ENCODE results near the gene PRR29. TPM values are rescaled to one million over a fixed set of nuclear protein-coding genes. Genes with fewer than 3 reads are reported as not detected.

Gene PRR29
- total RNA-seq, 4 donors from 2014 or later, result 0.13 TPM; not detected in 3

DNA sequence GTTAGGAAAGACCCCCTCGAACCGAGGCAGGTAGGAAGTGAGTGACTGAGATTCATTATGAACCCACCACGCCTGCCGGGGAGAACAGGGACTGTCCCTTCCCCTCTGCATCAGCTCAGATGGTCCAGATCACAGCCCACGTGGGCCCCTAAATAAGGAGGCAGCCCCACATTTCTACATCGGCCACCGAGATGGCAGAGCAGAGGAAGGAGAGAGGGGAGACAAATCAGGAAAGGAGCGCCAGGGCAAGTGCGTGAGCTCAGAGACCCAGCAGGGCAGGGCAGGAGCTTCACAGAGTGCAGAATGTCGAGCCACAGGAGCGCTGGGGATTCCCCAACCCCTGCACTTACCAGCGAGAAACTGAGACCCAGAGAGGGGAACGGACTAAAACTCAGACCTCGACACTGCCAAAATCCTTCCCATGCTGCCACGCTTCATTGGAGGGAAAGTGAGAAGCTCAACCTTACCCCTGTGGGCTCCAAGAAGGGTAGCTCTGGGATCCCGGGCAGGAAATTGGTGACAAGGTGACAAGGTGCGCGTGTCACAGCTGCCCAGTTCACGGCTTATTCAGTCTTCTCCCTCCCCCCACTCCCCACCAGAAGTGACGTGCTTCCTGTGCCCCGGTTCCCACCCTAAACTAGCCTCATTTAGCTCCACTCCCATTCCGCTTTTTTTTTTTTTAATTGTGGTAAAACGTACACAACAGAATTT is 22.1 kb downstream of the PRR29 start, which contains the start of gene ICAM2:
Gene ICAM2, minus strand, starts transcription at position 578 of the 711 bp plus-strand sequence. CDS start 13,942 bp downstream, outside the sequence.
- DNase-seq (peak; percentile 37 to 53), ATAC-seq (peak; percentile 70 to 74)
- in situ Hi-C loops (cut with MboI; ENCODE audit: low sequenced_read_pairs in 4 of 4), result loop anchor here in 3 of 4 donors (5.0 to 10.0 kb wide), 5 partner anchors 95 to 265 kb away; partner anchors contain the start of genes CSHL1 (in 2 of the 3), ERN1 (in 1 of the 3) and GH1 (in 1 of the 3)
- peak within 1 kb of the TSS; percentile 46 to 61 (median 51) for H3K4me3 ChIP-seq
- peak within 1 kb of the TSS; percentile 71 to 82 (median 78) for H3K27ac ChIP-seq
- no peaks in the 10 kb centered on the region for H3K36me3 ChIP-seq
- H3K27me3 ChIP-seq, result no peaks in the 10 kb centered on the region
- intact Hi-C loops (cut with DNase I; ENCODE audit: low total_unique reads), result no loop called here
- peak; percentile 45 to 71 for TF ChIP-seq POLR2A (IDR thresholded peaks at IDR 0.05)
- TF ChIP-seq, protein P1, sequence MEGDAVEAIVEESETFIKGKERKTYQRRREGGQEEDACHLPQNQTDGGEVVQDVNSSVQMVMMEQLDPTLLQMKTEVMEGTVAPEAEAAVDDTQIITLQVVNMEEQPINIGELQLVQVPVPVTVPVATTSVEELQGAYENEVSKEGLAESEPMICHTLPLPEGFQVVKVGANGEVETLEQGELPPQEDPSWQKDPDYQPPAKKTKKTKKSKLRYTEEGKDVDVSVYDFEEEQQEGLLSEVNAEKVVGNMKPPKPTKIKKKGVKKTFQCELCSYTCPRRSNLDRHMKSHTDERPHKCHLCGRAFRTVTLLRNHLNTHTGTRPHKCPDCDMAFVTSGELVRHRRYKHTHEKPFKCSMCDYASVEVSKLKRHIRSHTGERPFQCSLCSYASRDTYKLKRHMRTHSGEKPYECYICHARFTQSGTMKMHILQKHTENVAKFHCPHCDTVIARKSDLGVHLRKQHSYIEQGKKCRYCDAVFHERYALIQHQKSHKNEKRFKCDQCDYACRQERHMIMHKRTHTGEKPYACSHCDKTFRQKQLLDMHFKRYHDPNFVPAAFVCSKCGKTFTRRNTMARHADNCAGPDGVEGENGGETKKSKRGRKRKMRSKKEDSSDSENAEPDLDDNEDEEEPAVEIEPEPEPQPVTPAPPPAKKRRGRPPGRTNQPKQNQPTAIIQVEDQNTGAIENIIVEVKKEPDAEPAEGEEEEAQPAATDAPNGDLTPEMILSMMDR (IDR thresholded peaks at IDR 0.05 in 4 of 5, conservative IDR thresholded peaks at IDR 0.05 in 1 of 5), result peak in 1 of 5 experiments; percentile 25
- H3K4me1 ChIP-seq, result peaks cover 0 to under 1% of the 10 kb centered on the region in 2 donors
- no peaks in the 10 kb centered on the region for H3K9me3 ChIP-seq

- intact Hi-C loops (cut with DNase I; ENCODE audit: low total_unique reads) (no loop called here), in situ Hi-C loops (cut with MboI; ENCODE audit: low sequenced_read_pairs in 4 of 4) (loop anchor here in 3 of 4 donors (5.0 to 10.0 kb wide), 5 partner anchors 98 to 262 kb away; partner anchors contain the start of genes CSHL1 (in 2 of the 3), ERN1 (in 1 of the 3) and GH1 (in 1 of the 3))
- DNase-seq (no peak), ATAC-seq (no peak)
- no peak for TF ChIP-seq POLR2A (IDR thresholded peaks at IDR 0.05)
- TF ChIP-seq, protein P1 (IDR thresholded peaks at IDR 0.05 in 4 of 5, conservative IDR thresholded peaks at IDR 0.05 in 1 of 5), result no peak
- Histone ChIP-seq H3K36me3 (no peaks in the 10 kb centered on the region), H3K9me3 (no peaks in the 10 kb centered on the region), H3K27me3 (no peaks in the 10 kb centered on the region), H3K27ac (peak overlapping the region; percentile 7 to 82 (median 62)), H3K4me3 (no peak overlapping the region), H3K4me1 (peaks cover 9 to 11% of the 10 kb centered on the region in 2 donors)
Observed at GRCh38 chr17:64022611-64023063, 24.5 kb downstream of the PRR29 start.

DNA sequence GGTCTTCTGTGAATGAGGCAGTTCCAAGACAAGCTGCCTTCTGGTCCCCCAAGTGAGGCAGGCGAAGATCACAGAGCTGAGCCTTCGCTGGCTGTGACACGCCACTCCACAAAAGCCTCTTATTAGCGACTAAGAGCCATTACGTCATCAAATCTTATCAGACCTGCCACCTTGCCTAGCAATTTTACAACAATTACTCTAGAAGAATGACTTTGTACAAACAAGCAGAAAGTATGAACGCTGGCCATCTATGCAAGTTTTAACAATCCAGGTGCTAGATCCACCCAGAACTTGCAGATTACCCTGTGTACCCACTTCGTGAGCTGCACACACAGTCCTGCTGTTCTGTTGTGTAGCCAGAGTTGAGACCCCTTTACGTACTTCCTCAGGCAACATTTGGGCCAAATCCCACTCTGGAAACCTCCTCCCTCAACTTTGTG is 26.1 kb downstream of the PRR29 start:
- in situ Hi-C loops (cut with MboI; ENCODE audit: low sequenced_read_pairs in 4 of 4) (loop anchor here in 3 of 4 donors (5.0 to 10.0 kb wide), 5 partner anchors 99 to 261 kb away; partner anchors contain the start of genes CSHL1 (in 2 of the 3), ERN1 (in 1 of the 3) and GH1 (in 1 of the 3)), intact Hi-C loops (cut with DNase I; ENCODE audit: low total_unique reads) (loop anchor here (2.0 kb wide), 1 partner anchor 111 kb away; no protein-coding TSS in a partner anchor)
- Histone ChIP-seq H3K27me3 (no peaks in the 10 kb centered on the region), H3K4me1 (peaks cover 9 to 11% of the 10 kb centered on the region in 2 donors), H3K36me3 (no peaks in the 10 kb centered on the region), H3K4me3 (no peak overlapping the region), H3K27ac (peak overlapping the region; percentile 30 to 82 (median 58)), H3K9me3 (no peaks in the 10 kb centered on the region)
- no peak for DNase-seq
- TF ChIP-seq, protein P1 (IDR thresholded peaks at IDR 0.05 in 4 of 5, conservative IDR thresholded peaks at IDR 0.05 in 1 of 5), result no peak
- TF ChIP-seq POLR2A (IDR thresholded peaks at IDR 0.05), result peak in 1 of 2 donors; percentile 41
- no peak for ATAC-seq

DNA sequence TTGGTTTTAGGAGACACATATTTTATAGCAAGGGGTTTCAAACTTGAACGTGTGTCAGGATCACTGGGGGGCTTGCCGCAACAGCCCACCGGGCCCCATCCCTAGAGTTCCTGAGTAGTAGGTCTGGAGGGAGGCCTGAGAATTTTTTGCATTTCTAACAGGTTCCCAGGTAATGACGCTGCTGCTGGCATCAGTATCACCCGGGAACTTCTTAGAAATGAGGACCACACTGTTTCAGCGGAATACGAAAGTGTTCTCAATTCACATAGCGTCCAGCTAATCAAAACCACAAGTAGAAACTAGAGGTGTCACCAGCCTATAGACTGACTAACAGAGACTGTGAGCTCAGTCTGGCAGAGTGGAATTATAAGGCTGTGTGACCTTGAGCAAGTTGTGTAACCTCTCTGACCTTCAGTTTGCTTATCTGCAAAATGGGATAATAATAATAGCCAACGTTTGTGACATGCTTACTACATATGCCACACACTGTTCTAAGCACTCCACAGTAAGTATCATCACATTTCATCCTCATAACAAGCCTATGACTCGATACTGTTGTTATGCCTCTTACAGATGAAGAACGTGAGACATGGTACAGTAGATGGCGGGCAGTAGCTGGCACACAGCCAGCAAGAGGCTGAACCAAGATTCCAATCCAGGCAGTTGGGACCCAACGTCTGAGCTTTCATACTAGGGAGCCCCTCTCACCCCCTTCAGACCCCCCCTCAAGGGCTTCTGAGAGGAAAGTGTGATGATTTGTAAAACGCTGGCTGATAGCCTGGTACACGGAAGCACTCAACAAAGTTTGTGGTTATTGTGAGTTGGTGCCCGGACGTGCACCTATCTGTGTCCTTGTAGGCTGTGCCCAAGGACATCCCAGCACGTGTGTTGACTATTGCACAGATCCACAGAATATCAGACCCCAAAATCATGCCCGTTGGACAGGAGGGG is 26.9 kb downstream of the PRR29 start:
- in situ Hi-C loops (cut with MboI; ENCODE audit: low sequenced_read_pairs in 4 of 4), result loop anchor here in 3 of 4 donors (5.0 to 25.0 kb wide), 8 partner anchors 100 to 262 kb away; partner anchors contain the start of genes CSHL1 (in 2 of the 3), ERN1 (in 2 of the 3) and GH1 (in 1 of the 3)
- Histone ChIP-seq H3K4me1 (peaks cover 9 to 11% of the 10 kb centered on the region in 2 donors), H3K27ac (peak overlapping the region; percentile 30 to 82 (median 58)), H3K36me3 (no peaks in the 10 kb centered on the region), H3K4me3 (peak overlapping the region; percentile 0 to 33 (median 14)), H3K27me3 (no peaks in the 10 kb centered on the region), H3K9me3 (no peaks in the 10 kb centered on the region)
- DNase-seq, result no peak
- TF ChIP-seq, protein P1 (IDR thresholded peaks at IDR 0.05 in 4 of 5, conservative IDR thresholded peaks at IDR 0.05 in 1 of 5), result no peak
- TF ChIP-seq POLR2A (IDR thresholded peaks at IDR 0.05), result no peak
- intact Hi-C loops (cut with DNase I; ENCODE audit: low total_unique reads), result loop anchor here (2.0 to 5.0 kb wide), 2 partner anchors 112 to 257 kb away; no protein-coding TSS in a partner anchor
- ATAC-seq, result peak; percentile 28 to 36
